HepG2 (cell line): Measurements from ENCODE around the gene PRPF38A. TPM values are rescaled to one million over a fixed set of nuclear protein-coding genes. Genes with fewer than 3 reads are reported as not detected.

Experiments
- CREB1 ChIP-seq, 2 experiments: fragments of 450-650 bp in 1 of 2; IDR thresholded peaks; 2 replicates each; pipeline ENCODE4 v1.6.1; 2016 to 2017; ENCODE audit warnings: control low read depth in 1 of 2, mild to moderate bottlenecking in 1 of 2, missing compliant biosample characterization in 1 of 2, missing genetic modification characterization in 1 of 2
- FOSL2 ChIP-seq: sonication (generic); formaldehyde crosslinking; IDR thresholded peaks from 2 replicates; pipeline ENCODE4 v1.4.0; 2020; ENCODE audit warnings: missing genetic modification reagents
- GFI1 ChIP-seq: sonication (generic); formaldehyde crosslinking; IDR thresholded peaks from 2 replicates; pipeline ENCODE4 v1.5.0; 2020; ENCODE audit warnings: missing genetic modification reagents, mild to moderate bottlenecking, borderline replicate concordance
- GZF1 ChIP-seq: sonication (generic); formaldehyde crosslinking; IDR thresholded peaks from 2 replicates; pipeline ENCODE4 v1.5.1; 2020; ENCODE audit warnings: mild to moderate bottlenecking, missing genetic modification reagents
- KMT2A ChIP-seq: sonication (generic); formaldehyde crosslinking; IDR thresholded peaks from 2 replicates; pipeline ENCODE4 v1.4.0; 2020; ENCODE audit warnings: missing genetic modification reagents
- MAFK ChIP-seq, 2 experiments: IDR thresholded peaks in 1 of 2; conservative IDR thresholded peaks in 1 of 2; 2 replicates each; pipeline ENCODE4 v1.6.1; 2011; ENCODE audit warnings: improper control_type of control experiment in 2 of 2, low read length in 2 of 2
- MEIS2 ChIP-seq: sonication (generic); formaldehyde crosslinking; IDR thresholded peaks from 2 replicates; pipeline ENCODE4 v1.9.0; 2021; ENCODE audit warnings: mild to moderate bottlenecking, missing genetic modification reagents
- MIER3 ChIP-seq: IDR thresholded peaks from 2 replicates; pipeline ENCODE4 v1.6.1; 2016; ENCODE audit warnings: missing compliant biosample characterization, borderline replicate concordance
- PITX1 ChIP-seq: sonication (generic); formaldehyde crosslinking; IDR thresholded peaks from 2 replicates; pipeline ENCODE4 v1.5.1; 2020; ENCODE audit warnings: mild to moderate bottlenecking, missing genetic modification reagents
- RXRA ChIP-seq: sonication (generic); formaldehyde crosslinking; IDR thresholded peaks from 2 replicates; pipeline ENCODE4 v1.5.1; 2020; ENCODE audit warnings: missing genetic modification reagents
- RXRB ChIP-seq: IDR thresholded peaks from 2 replicates; pipeline ENCODE4 v1.6.1; 2016; ENCODE audit warnings: borderline replicate concordance, missing genetic modification reagents, missing compliant biosample characterization
- SP5 ChIP-seq: IDR thresholded peaks from 2 replicates; pipeline ENCODE4 v1.6.1; 2016; ENCODE audit warnings: low read depth, borderline replicate concordance
- XRCC5 ChIP-seq: fragments of 200-400 bp; formaldehyde crosslinking; optimal IDR thresholded peaks from 2 replicates; pipeline ENCODE3; 2017; ENCODE audit warnings: mild to moderate bottlenecking, low read length
- ZNF292 ChIP-seq: sonication (generic); formaldehyde crosslinking; IDR thresholded peaks from 2 replicates; pipeline ENCODE4 v1.8.1; 2022; ENCODE audit warnings: mild to moderate bottlenecking, low read depth, missing genetic modification reagents, borderline replicate concordance
- ZNF329 ChIP-seq: sonication (generic); formaldehyde crosslinking; IDR thresholded peaks from 2 replicates; pipeline ENCODE4 v1.9.0; 2021; ENCODE audit warnings: low read depth, mild to moderate bottlenecking, missing genetic modification reagents
- ZNF33A ChIP-seq: sonication (generic); formaldehyde crosslinking; IDR thresholded peaks from 2 replicates; pipeline ENCODE4 v1.5.1; 2020; ENCODE audit warnings: missing genetic modification reagents, mild to moderate bottlenecking, moderate library complexity, borderline replicate concordance
- ZNF350 ChIP-seq: sonication (generic); formaldehyde crosslinking; IDR thresholded peaks from 2 replicates; pipeline ENCODE4 v1.4.0; 2020; ENCODE audit warnings: mild to moderate bottlenecking, low read depth, missing genetic modification reagents, borderline replicate concordance
- ZNF430 ChIP-seq: sonication (generic); formaldehyde crosslinking; IDR thresholded peaks from 2 replicates; pipeline ENCODE4 v1.9.0; 2021; ENCODE audit warnings: mild to moderate bottlenecking, missing genetic modification reagents
- ZNF558 ChIP-seq: sonication (generic); formaldehyde crosslinking; IDR thresholded peaks from 2 replicates; pipeline ENCODE4 v1.9.0; 2022; ENCODE audit warnings: mild to moderate bottlenecking, missing genetic modification reagents, borderline replicate concordance
- ZNF775 ChIP-seq: sonication (generic); formaldehyde crosslinking; IDR thresholded peaks from 2 replicates; pipeline ENCODE4 v1.4.0; 2020; ENCODE audit warnings: missing genetic modification reagents, mild to moderate bottlenecking, moderate library complexity, borderline replicate concordance
- polyA plus RNA-seq, 8 experiments: library from polyadenylated mRNA; depleted of rRNA in 3 of 8; stranded (reverse) in 7 of 8; unstranded in 1 of 8; fragments of >200 nt; fragmentation: Illumina TruSeq in 4 of 8; extraction: Trizol in 4 of 8; gene quantifications; 2 replicates each; pipeline versions ENCODE4 v1.2.1 to v1.2.3, GENCODE V29; 2011 to 2016; ENCODE audit warnings: low read depth in 4 of 8, missing spikeins in 1 of 8, mixed read lengths in 1 of 8; ENCODE audit not compliant: insufficient read depth in 1 of 8
- total RNA-seq, 5 experiments: library from RNA; depleted of rRNA; stranded (reverse); fragments of >200 nt; fragmentation: Illumina TruSeq; extraction: Trizol; gene quantifications; 2 replicates each; pipeline ENCODE4 v1.2.3, GENCODE V29; 2016; ENCODE audit warnings: low read depth in 1 of 5
- TF ChIP-seq, protein P1 (sequence below): sonication (generic); formaldehyde crosslinking; IDR thresholded peaks from 2 replicates; pipeline ENCODE4 v1.4.0; 2020; ENCODE audit warnings: missing genetic modification reagents
- TF ChIP-seq, protein P2 (sequence below): sonication (generic); formaldehyde crosslinking; IDR thresholded peaks from 2 replicates; pipeline ENCODE4 v1.5.0; 2020; ENCODE audit warnings: missing genetic modification reagents, mild to moderate bottlenecking, borderline replicate concordance
- TF ChIP-seq, protein P3 (sequence below): sonication (generic); formaldehyde crosslinking; IDR thresholded peaks from 2 replicates; pipeline ENCODE4 v1.5.0; 2020; ENCODE audit warnings: missing genetic modification reagents, mild to moderate bottlenecking, borderline replicate concordance
- TF ChIP-seq, protein P4 (sequence below): sonication (generic); formaldehyde crosslinking; IDR thresholded peaks from 2 replicates; pipeline ENCODE4 v1.8.1; 2023; ENCODE audit warnings: mild to moderate bottlenecking, moderate library complexity, missing genetic modification reagents

PRPF38A gene
- total and polyA plus RNA-seq, 2 of the 13 experiments (the other 11 are each of a cell fraction or from before 2014, with no cell fraction given) = 18.3 to 45.5 TPM

DNA sequence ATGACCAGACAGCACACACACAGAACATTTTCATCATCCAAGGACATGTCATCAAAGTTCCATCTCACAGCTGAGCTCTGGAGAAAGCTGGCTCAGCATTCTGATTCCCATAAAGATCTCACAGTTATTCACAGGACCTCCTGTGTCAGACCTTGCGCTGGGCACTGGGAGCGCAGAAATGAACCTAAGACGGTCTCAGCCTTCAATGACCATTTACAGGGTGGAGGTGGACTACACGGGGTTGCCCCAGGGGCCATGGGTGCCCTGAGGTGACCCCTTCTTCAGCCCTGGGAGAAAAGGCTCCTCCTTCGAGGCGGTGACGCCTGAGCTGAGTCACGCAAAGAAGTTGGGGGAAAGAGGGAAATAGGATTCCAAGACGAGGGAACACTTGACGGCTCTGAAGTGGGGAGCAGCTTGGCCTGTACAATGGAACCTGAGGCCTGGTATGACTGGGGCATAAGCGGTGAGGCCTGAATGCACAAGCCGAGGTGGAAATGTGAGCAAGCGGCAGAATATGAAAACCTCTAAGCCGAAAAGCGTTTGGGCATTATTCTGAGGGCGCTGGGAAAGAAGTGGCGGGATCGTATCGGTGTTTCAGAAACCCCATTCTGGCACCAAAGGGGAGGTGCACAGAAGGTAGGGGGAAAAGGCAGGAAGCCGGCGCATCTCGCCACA lies 39.2 kb upstream of the PRPF38A start (continued):
- peak; percentile 23; the same call in 1 of the 2 replicates for TF ChIP-seq KMT2A (CRISPR knock-in tag)
- no peak for TF ChIP-seq SP5 (CRISPR knock-in tag)
- peak; percentile 39; the same call in 1 of the 2 replicates for TF ChIP-seq RXRB (CRISPR knock-in tag)
- TF ChIP-seq MEIS2 (CRISPR knock-in tag) = no peak
- TF ChIP-seq ZNF329 (CRISPR knock-in tag) = 0 out of 2 replicates have a peak, but pooled peaks have one; percentile 9
- TF ChIP-seq, protein P1, sequence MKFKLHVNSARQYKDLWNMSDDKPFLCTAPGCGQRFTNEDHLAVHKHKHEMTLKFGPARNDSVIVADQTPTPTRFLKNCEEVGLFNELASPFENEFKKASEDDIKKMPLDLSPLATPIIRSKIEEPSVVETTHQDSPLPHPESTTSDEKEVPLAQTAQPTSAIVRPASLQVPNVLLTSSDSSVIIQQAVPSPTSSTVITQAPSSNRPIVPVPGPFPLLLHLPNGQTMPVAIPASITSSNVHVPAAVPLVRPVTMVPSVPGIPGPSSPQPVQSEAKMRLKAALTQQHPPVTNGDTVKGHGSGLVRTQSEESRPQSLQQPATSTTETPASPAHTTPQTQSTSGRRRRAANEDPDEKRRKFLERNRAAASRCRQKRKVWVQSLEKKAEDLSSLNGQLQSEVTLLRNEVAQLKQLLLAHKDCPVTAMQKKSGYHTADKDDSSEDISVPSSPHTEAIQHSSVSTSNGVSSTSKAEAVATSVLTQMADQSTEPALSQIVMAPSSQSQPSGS (CRISPR knock-in tag) = peak; percentile 5; the same call in 1 of the 2 replicates
- 0 out of 2 replicates have a peak, but pooled peaks have one; percentile 40 for TF ChIP-seq ZNF430 (CRISPR knock-in tag)
- TF ChIP-seq ZNF33A (CRISPR knock-in tag) = peak; percentile 60; the same call in 1 of the 2 replicates
- no peak for TF ChIP-seq ZNF775 (CRISPR knock-in tag)
- TF ChIP-seq RXRA (CRISPR knock-in tag) = peak; percentile 57; the same call in 1 of the 2 replicates
- TF ChIP-seq ZNF350 (CRISPR knock-in tag) = peak; percentile 15; the same call in 1 of the 2 replicates
- no peak for TF ChIP-seq MIER3 (CRISPR knock-in tag)
- peak; percentile 82 to 83 for TF ChIP-seq MAFK (conservative IDR thresholded peaks at IDR 0.05 in 1 of 2, IDR thresholded peaks at IDR 0.05 in 1 of 2; ENCODE audit: low read length in 2 of 2)
- TF ChIP-seq PITX1 (CRISPR knock-in tag) = 0 out of 2 replicates have a peak, but pooled peaks have one; percentile 23
- peak; percentile 15 for TF ChIP-seq XRCC5
- peak; percentile 53; the same call in 1 of the 2 replicates for TF ChIP-seq ZNF292
- TF ChIP-seq ZNF558 = 0 out of 2 replicates have a peak, but pooled peaks have one; percentile 79
- TF ChIP-seq CREB1 (IDR thresholded peaks at IDR 0.05) = no peak
- TF ChIP-seq CREB1 (CRISPR knock-in tag; IDR thresholded peaks at IDR 0.05) = peak; percentile 60
- 0 out of 2 replicates have a peak, but pooled peaks have one; percentile 29 for TF ChIP-seq GZF1 (CRISPR knock-in tag)
- TF ChIP-seq, protein P2, sequence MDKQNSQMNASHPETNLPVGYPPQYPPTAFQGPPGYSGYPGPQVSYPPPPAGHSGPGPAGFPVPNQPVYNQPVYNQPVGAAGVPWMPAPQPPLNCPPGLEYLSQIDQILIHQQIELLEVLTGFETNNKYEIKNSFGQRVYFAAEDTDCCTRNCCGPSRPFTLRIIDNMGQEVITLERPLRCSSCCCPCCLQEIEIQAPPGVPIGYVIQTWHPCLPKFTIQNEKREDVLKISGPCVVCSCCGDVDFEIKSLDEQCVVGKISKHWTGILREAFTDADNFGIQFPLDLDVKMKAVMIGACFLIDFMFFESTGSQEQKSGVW (CRISPR knock-in tag) = 0 out of 2 replicates have a peak, but pooled peaks have one; percentile 38
- 0 out of 2 replicates have a peak, but pooled peaks have one; percentile 11 for TF ChIP-seq FOSL2 (CRISPR knock-in tag)
- TF ChIP-seq, protein P3, sequence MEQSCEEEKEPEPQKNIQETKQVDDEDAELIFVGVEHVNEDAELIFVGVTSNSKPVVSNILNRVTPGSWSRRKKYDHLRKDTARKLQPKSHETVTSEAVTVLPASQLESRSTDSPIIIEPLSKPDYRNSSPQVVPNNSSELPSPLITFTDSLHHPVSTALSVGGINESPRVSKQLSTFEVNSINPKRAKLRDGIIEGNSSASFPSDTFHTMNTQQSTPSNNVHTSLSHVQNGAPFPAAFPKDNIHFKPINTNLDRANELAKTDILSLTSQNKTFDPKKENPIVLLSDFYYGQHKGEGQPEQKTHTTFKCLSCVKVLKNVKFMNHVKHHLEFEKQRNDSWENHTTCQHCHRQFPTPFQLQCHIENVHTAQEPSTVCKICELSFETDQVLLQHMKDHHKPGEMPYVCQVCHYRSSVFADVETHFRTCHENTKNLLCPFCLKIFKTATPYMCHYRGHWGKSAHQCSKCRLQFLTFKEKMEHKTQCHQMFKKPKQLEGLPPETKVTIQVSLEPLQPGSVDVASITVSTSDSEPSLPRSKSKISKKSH (CRISPR knock-in tag) = 0 out of 2 replicates have a peak, but pooled peaks have one; percentile 2
- TF ChIP-seq, protein P4, sequence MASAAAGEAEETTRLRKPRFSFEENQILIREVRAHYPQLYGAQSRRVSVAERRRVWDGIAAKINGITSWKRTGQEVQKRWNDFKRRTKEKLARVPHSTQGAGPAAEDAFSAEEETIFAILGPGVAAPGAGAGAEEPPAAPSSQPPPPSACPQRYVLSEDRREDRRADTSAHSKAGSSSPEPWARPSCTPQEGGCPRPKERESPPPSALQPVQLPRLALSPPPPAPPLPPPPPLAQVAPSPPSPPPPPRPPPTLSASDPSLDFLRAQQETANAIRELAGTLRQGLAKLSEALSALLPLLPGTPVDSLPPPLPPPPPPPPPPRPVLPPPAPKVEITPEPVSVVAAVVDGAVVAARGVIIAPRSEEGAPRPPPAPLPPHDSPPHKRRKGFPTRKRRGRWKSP (CRISPR knock-in tag) = peak; percentile 29; the same call in 1 of the 2 replicates
- TF ChIP-seq GFI1 (CRISPR knock-in tag) = 0 out of 2 replicates have a peak, but pooled peaks have one; percentile 8
